GM12873 (cell line): ENCODE data around the gene MTSS2.

ENCODE experiments used
- CTCF ChIP-seq: IDR thresholded peaks from 2 replicates; pipeline ENCODE4 v1.5.1; 2012; ENCODE audit warnings: low read depth, mild to moderate bottlenecking, moderate library complexity, low read length, control low read depth; ENCODE audit not compliant: insufficient read depth; ENCODE audit errors: missing control alignments

MTSS2 gene

GRCh38 chr16:70676675-70677498 lies 9.0 kb downstream of the MTSS2 start:
- no peak for TF ChIP-seq CTCF

- no peak for TF ChIP-seq CTCF
Measured at GRCh38 chr16:70675851-70676513, 9.9 kb downstream of the MTSS2 start.

- TF ChIP-seq CTCF, result no peak
Measured at GRCh38 chr16:70674221-70675014, 11.4 kb downstream of the MTSS2 start.

GRCh38 chr16:70670175-70670574 lies 15.7 kb downstream of the MTSS2 start:
- no peak for TF ChIP-seq CTCF

GRCh38 chr16:70665806-70666735 lies 19.8 kb downstream of the MTSS2 start:
- no peak for TF ChIP-seq CTCF

GRCh38 chr16:70665113-70665694 lies 20.6 kb downstream of the MTSS2 start:
- no peak for TF ChIP-seq CTCF
